ENCODE data around the gene BMP7. TPM values are rescaled to one million over a fixed set of nuclear protein-coding genes. Genes with fewer than 3 reads are reported as not detected.

BMP7 gene
- total and polyA plus RNA-seq, 9 donors: 0.07 to 19.4 (median 0.83) TPM

DNA sequence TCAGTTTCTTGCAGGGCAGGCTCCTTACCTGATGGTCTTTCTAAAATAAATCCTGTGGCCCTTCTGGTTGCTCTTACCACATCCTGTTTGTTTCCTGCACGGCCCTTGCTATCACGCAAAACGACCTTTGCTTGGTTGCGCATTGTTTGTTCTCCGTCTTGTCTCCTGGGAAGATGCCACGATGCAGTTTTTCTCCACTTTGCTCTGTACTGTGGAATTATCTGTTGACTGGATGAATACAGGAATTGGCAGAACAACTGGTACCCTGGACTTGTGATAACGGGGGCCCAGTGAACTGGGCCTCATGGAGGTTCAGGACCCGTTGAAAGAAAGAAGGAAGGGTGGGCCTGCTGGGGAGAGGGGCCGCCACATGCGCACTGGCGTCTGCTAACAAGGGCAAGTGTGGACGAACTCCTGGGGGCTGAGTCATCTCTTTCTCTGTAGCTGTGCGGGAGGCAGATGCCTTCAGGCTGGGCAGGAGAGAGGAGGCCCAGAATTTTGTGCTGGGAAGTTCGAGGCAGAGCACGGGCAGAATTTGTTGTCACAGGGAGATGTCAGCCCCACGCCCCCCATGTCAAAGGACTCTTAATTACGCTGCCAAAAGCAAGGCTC is 139.9 kb downstream of the BMP7 start:
- H3K4me1 ChIP-seq (ENCODE audit: insufficient read depth): no peaks in the 10 kb centered on the region
- H3K36me3 ChIP-seq: no peaks in the 10 kb centered on the region
- 31 to 40% (median 40%) methylated on average over 17 of the region's 17 CpGs for WGBS, 3 donors
- no peak overlapping the region for H3K4me3 ChIP-seq
- no peaks in the 10 kb centered on the region for H3K27me3 ChIP-seq
- H3K27ac ChIP-seq: no peak overlapping the region
- intact Hi-C loops (cut with DNase I): no loop called here
- TF ChIP-seq, protein P1, sequence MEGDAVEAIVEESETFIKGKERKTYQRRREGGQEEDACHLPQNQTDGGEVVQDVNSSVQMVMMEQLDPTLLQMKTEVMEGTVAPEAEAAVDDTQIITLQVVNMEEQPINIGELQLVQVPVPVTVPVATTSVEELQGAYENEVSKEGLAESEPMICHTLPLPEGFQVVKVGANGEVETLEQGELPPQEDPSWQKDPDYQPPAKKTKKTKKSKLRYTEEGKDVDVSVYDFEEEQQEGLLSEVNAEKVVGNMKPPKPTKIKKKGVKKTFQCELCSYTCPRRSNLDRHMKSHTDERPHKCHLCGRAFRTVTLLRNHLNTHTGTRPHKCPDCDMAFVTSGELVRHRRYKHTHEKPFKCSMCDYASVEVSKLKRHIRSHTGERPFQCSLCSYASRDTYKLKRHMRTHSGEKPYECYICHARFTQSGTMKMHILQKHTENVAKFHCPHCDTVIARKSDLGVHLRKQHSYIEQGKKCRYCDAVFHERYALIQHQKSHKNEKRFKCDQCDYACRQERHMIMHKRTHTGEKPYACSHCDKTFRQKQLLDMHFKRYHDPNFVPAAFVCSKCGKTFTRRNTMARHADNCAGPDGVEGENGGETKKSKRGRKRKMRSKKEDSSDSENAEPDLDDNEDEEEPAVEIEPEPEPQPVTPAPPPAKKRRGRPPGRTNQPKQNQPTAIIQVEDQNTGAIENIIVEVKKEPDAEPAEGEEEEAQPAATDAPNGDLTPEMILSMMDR (IDR thresholded peaks at IDR 0.05): no peak
- TF ChIP-seq EP300 (IDR thresholded peaks at IDR 0.05): no peak
- TF ChIP-seq POLR2A (IDR thresholded peaks at IDR 0.05): no peak
- no peaks in the 10 kb centered on the region for H3K9me3 ChIP-seq
- peak in 2 of 5 donors; percentile 23 to 55 for DNase-seq

DNA sequence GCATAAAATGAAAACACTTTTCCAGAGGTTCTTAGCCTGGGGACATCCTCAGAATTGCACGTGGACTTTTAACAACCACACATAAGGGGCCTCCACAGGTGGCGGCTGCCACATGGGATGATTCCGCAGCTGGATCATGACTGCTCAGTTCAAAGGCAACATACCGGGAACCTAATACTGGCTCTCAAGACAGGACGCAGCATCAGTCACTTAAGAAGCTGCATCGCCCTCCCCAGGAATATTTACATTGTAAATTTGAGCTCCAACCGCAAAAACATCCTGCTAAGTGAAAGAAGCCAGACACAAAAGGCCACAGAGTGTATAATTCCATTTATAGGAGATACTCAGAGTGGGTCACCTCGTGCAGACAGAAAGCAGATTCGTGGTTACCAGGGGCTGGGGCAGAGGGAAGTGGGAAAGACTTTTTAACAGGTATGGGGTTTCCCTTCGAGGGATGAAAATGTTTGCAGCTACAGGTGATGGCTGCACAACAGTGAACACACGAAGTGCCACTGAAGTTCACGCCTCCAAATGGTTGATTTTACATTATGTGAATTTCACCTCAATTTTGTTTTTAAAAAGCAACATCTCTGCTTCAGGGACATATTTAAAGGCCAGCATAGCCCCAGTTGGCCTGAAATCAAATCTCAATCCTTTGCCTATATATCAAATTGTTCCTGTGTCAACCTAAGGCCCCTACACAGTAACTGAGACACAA is 141.5 kb downstream of the BMP7 start:
- Histone ChIP-seq H3K9me3 (no peaks in the 10 kb centered on the region), H3K4me3 (no peak overlapping the region), H3K36me3 (no peaks in the 10 kb centered on the region), H3K27ac (no peak overlapping the region), H3K27me3 (no peaks in the 10 kb centered on the region), H3K4me1 (ENCODE audit: insufficient read depth) (no peaks in the 10 kb centered on the region)
- WGBS, 3 donors: 42 to 49% (median 42%) methylated on average over 12 of the region's 12 CpGs
- no peak for TF ChIP-seq EP300 (IDR thresholded peaks at IDR 0.05)
- TF ChIP-seq, protein P1 (IDR thresholded peaks at IDR 0.05): no peak
- TF ChIP-seq POLR2A (IDR thresholded peaks at IDR 0.05): no peak
- DNase-seq: no peak
- intact Hi-C loops (cut with DNase I): no loop called here

- Histone ChIP-seq H3K4me3 (no peak overlapping the region), H3K4me1 (ENCODE audit: insufficient read depth) (no peaks in the 10 kb centered on the region), H3K36me3 (no peaks in the 10 kb centered on the region), H3K27ac (no peak overlapping the region), H3K27me3 (no peaks in the 10 kb centered on the region), H3K9me3 (no peaks in the 10 kb centered on the region)
- WGBS, 3 donors: 41 to 48% (median 48%) methylated on average over 6 of the region's 6 CpGs
- TF ChIP-seq, protein P1 (IDR thresholded peaks at IDR 0.05): no peak
- no peak for TF ChIP-seq EP300 (IDR thresholded peaks at IDR 0.05)
- no peak for TF ChIP-seq POLR2A (IDR thresholded peaks at IDR 0.05)
- intact Hi-C loops (cut with DNase I): no loop called here
- DNase-seq: no peak
These were observed 142.1 kb downstream of the BMP7 start for GRCh38 chr20:57124366-57124765.

GRCh38 chr20:57123504-57123903 is 142.9 kb downstream of the BMP7 start:
- no peak overlapping the region for H3K4me3 ChIP-seq
- H3K36me3 ChIP-seq: no peaks in the 10 kb centered on the region
- H3K27ac ChIP-seq: no peak overlapping the region
- WGBS, 3 donors: 89 to 94% (median 90%) methylated on average over 4 of the region's 4 CpGs
- TF ChIP-seq, protein P1 (IDR thresholded peaks at IDR 0.05): no peak
- TF ChIP-seq POLR2A (IDR thresholded peaks at IDR 0.05) (no peak), EP300 (IDR thresholded peaks at IDR 0.05) (no peak)
- no peaks in the 10 kb centered on the region for H3K9me3 ChIP-seq
- H3K27me3 ChIP-seq: no peaks in the 10 kb centered on the region
- H3K4me1 ChIP-seq (ENCODE audit: insufficient read depth): no peaks in the 10 kb centered on the region
- intact Hi-C loops (cut with DNase I): no loop called here
- DNase-seq: no peak
